GF-D8 (cell line): ENCODE results near the gene CEP89.
A peak's percentile ranks its signal among the peaks of the same experiment; 100 is the strongest.
"Not testable (repeated sequence)": the region's sequence is repeated elsewhere in the genome, so short reads cannot be mapped to it uniquely, and the experiment has no call there.

Experiments
- DNase-seq: peaks from one replicate; lab custom pipeline; 2025; lab: John Stamatoyannopoulos, UW

CEP89 gene

DNA sequence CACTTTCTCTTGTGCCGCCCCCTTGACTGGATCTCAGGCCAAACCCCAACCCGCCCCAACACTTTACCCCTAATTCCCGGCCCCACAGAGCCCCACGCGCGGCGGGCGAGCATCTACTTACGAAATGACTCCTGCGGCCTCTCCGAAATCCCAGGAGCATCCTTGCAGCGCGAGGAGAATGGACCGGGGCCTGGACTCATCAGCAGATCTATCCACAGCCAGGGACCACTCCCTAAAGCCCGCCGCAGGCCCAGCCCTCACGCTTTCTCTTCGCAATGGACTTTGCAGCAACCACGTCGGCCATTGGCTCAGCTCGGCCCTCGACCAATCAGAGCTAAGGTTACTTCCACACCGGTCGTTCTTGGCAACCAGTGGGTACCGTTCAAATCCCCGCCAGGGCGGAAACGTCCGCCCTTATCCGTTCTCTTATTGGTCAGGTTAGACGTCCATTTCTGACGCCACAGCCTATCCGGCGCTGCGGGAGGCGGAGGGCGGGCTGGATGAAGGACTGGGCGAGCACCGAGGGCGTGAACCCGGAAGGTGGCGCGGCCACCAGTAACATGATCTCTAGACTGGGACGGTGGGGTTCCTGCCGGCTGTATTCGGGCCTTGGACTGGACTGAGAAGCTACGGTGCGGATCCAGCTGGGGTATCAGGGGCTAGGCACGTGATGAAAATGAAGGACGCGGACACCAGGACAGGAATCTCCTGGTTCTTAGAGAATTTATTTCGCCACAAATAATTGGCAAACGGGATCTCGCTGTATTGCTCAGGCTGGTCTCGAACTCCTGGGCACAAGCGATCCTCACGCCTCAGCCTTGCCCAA is at the start of gene CEP89, which contains the start of gene FAAP24:
CEP89 (minus strand) TSS at position 244 of the 826 bp plus-strand sequence; CDS start at position 160, 84 bp downstream.
FAAP24 (plus strand) TSS at position 528 of the 826 bp plus-strand sequence. CDS start 955 bp downstream, outside the sequence.
- DNase-seq, result peak; percentile 97

DNA sequence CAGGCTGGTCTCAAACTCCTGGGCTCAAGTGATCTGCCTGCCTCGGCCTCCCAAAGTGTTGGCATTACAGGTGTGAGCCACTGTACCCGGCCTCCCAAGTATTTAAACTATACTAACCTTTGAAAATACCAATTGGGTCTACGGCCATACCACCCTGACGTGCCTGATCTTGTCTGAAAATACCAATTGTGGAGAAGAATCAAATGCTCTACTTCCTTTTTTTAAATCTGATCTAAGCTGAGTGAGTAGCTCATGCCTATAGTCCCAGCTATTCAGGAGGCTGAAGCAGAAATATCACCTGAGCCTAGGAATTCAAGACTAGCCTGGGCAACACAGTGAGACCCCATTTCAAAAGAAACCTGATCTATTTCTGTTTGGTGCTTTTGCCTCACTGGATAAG is 39.1 kb upstream of the CEP89 start:
- not testable (repeated sequence) for DNase-seq

DNA sequence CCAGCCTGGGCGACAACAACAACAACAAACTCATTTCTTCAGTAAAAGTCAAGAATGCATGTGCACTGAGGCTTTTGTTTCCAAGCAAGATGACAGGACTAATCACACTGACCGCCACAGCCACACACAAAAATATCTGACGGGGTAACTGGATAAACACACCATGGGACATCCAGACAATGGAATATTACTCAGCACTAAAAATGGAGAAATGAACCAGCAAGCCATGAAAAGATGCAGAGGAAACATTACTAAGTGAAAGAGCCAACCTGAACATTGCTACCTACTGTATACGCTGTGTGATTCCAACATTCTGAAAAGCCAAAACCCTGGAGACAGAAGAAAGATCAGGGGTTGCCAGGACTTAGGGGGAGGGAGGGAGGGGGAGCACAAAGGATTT is 37.0 kb upstream of the CEP89 start:
- no peak for DNase-seq

DNA sequence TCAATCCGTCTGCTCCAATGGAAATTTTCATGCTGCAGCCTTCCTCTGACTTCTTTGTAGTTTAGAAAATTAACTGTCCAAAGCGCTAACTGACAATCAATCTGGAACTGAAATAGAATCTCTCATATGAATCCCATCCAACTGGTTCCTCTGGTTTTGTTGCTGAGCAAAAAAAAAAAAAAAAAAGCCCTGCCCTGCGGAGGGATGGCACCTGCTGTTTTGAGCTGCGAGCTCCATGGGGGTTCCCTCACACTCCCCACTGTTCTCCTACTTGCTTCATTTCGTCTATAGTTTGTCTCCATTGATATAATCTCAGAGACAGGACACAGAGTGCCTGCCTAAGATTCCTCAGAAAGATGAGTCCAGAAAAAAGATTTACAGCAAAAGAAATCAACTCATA is 33.7 kb upstream of the CEP89 start:
- DNase-seq, result no peak

DNA sequence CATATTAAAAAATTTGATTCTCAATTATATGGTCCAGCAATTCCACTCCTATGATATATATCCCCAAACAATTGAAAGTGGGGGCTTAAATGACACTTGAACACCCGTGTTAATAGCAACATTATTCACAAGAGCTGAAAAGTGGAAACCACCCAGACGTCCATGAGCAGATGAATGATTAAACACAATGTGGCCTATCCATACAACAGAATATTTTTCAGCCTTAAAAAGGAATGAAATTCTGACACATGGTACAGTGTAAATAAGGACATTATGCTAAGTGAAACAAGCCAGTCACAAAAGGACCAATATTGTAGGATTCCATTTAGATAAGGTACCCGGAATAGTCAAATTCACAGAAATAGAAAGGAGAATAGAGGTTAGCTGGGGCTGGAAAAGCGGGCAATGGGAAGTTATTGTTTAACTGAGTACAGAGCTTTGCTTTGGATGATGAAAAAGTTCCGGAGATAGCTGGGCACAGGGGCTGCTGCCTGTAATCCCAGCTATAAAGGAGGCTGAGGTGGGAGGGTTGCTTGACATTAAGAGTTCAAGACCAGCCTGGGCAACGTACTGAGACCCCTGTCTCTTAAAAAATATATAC is 31.8 kb upstream of the CEP89 start:
- DNase-seq, result not testable (repeated sequence)

DNA sequence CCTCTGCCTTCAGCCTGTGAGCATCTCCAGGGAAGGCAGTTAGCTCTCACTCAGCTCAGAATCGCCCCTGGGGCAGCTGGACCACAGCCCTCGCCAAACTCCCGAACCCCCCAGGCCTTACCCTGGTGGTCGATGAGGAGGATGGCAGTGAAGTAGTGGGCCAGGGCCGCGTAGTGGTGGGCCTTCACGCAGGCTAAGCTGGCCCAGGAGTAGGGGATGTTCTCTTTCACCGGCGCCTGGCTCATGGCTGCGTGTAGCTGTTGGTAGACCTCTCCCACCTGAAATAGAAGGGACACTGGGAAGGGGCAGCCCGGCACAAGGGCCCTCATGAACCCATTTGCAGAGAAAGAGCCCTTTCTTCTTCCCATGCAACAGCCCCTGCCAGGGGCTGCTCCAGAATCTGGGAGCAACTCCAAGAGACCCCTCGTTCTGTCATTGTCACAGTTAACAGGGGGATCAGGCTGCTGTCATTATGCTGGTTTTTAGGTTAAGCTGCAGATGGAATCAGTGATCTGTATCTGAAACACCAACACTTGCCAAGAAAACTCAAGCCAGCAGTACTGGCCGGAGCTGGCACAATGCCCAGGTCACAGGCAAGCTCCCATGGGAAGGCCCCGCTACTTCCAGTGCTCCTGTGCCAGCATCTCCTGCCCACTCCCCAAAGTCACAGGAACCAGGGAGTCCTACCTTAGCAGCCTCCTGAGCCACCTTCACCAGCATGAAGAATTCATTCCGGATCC is 30.5 kb upstream of the CEP89 start:
- DNase-seq, result not testable (repeated sequence)

DNA sequence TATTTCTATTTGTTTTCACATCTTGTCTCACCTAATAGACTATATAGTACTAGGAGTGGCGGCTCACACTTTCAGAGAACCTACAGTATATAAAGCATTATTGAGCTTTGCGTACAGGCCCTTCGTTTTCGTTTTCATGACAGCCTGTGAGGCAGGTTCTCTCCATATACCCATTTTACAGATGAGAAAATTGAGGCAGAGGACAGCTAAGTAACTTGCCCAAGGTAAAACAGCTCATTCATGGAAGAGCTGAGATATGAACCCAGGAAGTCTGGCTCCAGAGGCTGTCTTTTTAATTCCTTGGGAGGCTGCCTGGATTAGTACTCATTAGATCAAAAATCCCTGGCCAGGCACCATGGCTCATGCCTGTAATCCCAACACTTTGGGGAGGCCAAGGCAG is 29.2 kb upstream of the CEP89 start:
- DNase-seq, result no peak

DNA sequence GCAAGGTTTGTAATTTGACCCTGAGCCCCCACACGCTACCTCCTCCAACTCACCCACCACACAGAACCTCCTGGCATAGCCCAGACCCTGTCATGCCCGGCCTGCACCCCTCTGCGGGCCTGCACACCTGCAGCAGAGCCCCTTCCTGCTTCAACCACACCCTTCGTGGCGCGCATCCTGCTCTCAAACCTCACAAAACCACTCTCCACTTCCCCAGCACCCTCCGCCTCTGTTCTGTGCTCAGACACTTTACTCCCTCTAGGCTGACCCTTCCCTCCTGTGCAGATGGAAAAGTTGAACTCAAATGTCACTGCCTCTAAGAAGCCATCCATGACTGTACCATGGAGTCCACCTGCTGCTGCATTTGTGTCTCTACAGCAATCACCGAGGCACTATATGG is 28.8 kb upstream of the CEP89 start:
- DNase-seq, result no peak

DNA sequence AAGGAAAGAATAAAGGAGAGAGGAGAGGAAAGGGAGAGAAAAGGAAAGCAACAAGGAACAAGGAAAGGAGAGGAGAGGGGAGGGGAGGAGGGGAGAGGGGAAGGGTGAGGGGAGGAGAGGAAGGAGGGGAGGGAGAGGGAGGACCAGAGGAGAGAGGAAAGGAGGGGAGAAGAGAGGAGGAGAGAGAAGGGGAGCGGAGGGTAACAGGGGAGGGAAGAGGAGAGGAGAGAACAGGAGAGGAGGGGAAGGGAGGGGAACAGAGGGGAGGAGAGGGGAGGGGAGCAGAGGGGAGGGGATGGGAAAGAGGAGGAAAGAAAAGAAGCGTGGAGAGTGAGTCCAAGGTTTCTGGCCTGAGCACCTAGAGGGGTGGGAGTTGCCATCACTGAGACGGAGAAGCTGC is 27.0 kb upstream of the CEP89 start:
- DNase-seq, result no peak

DNA sequence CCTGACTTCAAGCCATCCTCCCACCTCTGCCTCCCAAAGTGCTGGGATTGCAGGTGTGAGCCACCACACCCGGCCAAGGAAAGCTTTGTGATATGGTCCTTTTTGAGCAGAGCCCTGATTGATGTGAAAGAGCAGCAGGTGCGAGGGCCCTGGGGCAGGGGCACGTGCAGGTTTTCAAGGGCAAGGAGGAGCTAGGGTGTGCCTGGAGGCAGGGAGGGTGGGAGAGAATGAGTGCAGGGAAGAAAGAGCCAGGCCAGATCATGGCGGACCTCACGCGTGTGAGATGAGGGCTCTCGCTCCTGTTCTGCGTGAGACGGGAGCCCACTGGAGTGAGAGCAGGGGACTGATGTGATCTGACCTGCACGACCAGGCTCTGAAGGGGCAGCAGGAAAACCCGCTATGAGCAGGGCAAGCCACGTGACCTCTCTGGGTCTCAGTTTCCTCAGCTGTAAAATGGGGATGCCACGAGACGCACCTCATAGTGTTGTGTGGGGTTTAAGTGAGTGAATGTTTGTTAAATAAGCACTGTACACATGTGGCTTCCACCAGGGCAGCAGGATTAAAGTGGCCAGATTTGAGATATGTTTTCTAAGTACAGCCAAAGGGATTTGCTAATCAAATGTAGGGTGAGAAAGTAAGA is 26.1 kb upstream of the CEP89 start:
- no peak for DNase-seq

DNA sequence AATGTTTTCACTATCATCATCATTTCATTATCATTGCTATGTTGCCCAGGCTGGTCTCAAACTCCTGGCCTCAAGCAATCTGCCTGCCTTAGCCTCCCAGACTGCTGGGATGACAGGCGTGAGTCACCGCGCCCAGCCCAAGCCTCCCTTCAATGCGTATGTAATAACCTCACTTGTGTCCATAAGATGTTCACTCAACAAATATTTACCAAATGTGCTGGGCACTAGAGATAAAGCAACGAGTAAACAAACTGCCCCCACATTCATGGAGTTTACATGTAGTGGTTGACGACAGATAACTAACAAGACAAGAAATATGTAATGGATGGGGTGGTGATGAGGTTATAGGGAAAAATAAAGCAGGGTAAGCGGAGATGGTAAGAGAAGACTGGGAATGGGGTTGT is 25.3 kb upstream of the CEP89 start:
- not testable (repeated sequence) for DNase-seq

DNA sequence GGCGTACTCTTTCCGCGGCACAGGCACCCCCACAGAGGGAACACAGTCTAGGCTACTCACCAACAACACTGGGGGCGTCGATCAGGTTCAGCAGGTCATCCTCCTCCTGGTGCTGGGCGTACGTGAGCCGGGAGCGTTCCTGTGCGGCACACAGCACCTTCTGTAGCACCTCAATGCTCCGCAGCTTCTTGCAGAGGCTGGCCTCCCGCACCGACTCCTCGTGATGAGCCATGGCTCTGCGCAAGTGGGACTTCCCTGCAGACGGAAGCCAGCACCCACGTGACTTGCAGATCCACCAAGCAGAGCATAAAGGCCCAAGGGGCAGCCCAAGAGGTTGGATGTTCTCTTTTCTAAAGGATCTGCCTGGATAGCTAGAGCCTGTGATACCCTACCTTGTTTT is 24.2 kb upstream of the CEP89 start:
- not testable (repeated sequence) for DNase-seq

DNA sequence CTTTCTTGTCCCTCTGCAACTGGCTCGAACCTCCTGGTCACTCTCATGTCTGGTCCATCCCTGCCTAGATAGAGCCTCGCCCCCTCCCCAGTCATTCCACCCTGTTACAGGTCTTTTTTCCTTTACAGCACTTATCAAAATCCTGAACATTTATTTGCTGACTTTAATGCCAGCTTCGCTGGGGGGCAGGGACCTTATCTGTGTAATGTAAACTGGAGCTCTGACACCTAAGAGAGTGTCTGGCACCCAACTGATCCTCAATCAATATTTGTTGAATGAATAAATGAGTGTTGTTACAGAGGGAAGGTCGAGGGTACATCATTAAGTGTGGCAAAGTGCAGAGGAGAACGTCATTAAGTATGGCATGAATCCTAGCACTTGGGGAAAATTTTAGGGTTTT is 17.0 kb upstream of the CEP89 start:
- no peak for DNase-seq

DNA sequence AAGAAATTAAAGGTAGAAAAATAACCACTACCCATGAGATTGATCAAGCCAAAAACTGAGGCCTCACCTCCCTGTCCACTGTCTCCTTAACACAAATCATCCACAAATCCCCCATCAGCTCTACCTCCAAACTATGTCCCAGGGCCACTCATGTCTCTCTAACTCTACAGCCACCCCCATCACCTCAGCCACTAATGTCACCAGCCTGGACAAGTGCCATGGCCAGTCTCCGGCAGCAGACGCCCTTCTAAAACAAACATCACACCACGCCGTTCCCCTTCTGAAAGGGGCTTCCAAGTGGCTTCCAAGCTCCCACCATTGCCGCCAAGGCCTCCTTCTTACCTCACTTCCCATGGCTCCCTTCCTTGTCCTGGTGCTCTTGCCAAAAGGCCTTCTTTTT is 16.5 kb upstream of the CEP89 start:
- not testable (repeated sequence) for DNase-seq

DNA sequence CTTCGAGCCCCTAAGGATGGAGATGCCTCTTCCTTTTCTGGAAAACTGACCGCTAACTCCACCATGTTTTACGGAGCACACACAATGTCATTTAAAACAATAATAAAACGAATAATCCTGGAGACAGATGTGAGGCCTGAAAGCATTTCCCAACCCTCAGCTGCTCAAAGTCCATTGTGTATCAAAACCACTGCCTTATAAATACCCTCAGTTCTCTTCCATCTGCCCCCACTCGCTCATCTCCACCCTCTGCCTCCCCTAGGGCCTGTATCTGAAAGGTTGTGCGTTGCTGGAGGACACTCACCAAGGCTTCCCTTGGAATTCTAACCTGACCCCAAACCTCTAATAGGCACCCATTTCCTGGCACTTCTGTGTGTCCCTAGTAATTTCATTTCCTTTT is 10.7 kb upstream of the CEP89 start:
- not testable (repeated sequence) for DNase-seq

DNA sequence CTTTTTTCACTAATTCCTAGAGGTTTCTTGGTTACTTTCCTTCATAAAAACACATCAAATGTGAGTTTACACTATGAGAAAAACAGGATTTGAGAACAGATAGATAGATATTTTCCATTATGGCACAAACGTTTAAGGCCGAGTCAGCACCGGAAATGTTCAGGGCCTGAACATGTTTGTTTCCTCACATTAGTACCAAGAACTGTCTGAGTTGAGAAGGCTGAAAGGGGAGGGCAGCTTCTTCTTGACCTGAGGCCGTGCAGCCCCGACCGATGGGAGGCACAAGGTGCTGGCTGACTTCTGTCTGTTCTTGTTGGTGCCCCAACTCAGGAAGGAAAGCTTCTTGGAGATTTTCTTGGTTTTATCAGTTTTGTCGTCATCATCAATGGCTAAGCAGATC is 8.0 kb upstream of the CEP89 start:
- DNase-seq, result not testable (repeated sequence)

DNA sequence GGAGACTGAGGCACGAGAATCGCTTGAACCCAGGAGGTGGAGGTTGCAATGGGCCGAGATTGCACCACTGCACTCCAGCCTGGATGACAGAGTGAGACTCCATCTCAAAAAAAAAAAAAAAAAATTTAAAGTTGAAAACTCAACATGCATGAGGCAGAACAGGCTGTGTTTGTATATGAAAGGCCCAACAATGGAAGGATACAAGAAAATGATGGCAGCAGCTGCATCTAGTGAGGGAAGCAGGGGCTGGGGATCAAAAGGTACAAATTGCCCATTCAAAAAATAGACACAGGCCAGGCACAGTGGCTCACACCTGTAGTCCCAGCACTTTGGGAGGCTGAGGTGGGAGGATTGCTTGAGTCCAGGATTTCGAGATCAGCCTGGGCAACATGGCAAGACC is 6.1 kb upstream of the CEP89 start:
- DNase-seq, result not testable (repeated sequence)

DNA sequence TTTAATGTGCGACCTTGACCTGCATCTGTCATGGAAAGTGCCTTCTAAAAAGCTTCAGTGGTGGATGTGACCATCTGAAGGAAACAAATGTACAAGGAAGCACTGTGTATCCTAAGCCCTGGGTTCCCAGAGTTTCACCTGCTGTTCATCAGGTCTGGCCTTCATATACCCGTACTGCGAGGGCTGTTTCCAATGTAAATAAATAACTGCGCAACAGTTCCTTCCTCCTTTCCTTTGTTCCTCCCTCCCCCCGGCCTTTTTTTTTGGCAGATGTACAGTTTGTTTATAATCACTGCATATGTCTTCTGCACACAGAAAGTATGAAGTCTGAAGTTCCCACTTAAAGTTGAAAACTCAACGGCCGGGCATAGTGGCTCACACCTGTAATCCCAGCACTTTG is 5.5 kb upstream of the CEP89 start:
- peak; percentile 72 for DNase-seq

DNA sequence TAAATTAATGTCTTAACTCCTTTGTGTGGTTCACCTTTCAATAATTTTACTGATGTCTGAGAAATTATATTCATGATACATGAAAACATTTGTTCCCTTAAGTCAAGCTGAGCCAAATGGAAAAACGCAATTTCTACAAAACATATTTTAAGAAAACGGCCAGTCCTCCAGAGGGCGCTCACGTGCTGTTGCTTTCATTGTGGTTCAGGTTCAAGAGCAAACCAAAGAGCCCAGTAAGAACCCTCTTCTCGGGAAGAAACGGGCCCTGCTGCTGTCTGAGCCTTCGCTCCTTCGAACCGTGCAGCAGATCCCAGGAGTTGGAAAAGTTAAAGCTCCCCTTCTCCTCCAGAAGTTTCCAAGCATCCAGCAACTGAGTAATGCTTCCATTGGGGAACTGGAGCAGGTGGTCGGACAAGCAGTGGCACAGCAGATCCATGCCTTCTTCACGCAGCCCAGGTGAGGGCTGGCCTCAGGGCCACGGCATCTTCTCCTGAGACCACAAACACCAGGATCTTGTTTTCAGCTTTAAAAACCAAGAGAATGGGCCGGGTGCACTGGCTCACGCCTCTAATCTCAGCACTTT is 4.6 kb upstream of the CEP89 start:
- peak; percentile 39 for DNase-seq

DNA sequence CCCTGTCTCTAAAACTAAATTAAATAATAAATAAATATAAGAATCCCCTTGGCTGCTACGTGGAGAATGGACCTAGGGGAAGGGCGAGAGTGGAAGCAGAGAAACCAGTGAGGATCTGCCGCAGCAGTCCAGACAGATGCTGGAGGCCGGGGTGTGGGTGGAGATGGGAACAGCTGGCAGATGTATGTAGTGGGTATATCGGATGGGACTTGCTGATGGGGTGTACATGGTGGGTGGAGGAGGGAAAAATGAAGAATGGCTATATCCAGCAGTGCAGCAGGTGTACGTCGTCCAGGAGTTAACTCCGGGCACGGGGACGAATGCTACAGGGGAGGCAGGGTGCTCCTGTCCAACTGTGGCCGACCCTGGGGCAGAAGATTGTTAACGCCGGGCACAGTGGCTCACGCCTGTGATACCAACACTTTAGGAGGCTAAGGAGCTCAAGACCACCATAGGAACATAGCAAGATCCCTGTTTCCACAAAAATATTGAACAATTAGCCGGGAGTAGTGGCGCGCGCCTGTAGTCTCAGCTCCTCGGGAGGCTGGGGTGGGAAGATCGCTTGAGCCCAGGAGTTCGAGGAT is 654 bp downstream of the CEP89 start:
- DNase-seq, result no peak

DNA sequence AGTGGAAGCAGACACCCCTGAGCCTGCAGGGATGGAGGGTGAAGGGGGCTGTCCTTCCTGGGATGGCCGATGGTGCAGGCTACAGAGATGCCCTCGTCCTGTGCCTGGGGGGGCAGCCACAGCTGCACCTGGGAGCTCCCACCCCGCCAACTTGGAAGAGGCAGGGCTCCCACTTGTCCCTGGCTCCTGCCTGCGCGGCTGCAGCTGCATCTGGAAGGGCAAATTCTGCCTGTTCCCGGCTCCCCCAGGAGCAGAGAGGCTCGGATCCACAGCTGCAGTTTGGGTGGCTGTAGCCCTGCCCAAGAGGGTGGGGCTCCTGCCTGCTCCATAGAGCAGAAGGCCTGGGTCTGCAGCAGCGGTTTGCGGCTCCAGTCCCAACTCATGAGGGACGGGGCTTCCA is 2.2 kb downstream of the CEP89 start:
- no peak for DNase-seq

DNA sequence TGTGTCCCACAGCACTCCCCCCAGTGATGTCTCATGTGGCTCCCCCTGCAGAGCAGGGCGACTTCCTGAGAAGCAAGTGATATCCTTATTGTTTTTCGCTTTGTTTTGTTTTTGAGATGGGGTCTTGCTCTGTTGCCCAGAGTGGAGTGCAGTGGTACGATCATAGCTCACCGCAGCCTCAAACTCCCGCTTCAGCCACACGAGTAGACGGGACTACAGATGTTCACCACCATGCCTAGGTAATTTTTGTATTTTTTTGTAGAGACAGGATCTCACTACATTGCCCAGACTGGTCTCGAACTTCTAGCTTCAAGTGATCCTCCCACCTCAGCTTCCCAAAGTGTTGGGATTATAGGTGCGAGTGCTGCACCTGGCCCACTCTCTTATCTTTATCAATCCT is 5.0 kb downstream of the CEP89 start:
- no peak for DNase-seq
